ENCODE measurements around the gene ADPRM. TPM values are rescaled to one million over a fixed set of nuclear protein-coding genes. Genes with fewer than 3 reads are reported as not detected.

Gene ADPRM
- total RNA-seq, 1 donor from 2014 or later, result 13.5 TPM

DNA sequence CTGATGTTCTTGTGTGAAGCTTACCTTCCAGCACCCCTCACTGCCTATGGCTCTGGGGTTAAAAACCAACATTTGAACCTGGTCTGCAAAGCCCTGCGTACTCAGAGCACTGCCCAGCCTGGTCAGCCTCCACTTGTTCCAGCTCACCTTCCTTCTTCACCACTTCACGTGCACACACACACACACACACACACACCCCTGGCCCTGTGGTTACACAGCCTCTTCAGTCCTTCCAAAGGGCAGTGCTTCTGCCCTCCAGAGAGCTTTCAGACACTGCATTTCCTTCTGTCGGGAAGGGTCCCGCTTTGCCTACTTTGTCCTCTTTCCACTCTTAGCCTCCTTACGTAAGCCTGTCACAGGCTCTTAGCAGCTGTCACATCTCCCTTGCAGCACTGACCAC, 42.0 kb downstream of the ADPRM start:
- no peak for DNase-seq (ENCODE audit: low read depth, low spot score)

DNA sequence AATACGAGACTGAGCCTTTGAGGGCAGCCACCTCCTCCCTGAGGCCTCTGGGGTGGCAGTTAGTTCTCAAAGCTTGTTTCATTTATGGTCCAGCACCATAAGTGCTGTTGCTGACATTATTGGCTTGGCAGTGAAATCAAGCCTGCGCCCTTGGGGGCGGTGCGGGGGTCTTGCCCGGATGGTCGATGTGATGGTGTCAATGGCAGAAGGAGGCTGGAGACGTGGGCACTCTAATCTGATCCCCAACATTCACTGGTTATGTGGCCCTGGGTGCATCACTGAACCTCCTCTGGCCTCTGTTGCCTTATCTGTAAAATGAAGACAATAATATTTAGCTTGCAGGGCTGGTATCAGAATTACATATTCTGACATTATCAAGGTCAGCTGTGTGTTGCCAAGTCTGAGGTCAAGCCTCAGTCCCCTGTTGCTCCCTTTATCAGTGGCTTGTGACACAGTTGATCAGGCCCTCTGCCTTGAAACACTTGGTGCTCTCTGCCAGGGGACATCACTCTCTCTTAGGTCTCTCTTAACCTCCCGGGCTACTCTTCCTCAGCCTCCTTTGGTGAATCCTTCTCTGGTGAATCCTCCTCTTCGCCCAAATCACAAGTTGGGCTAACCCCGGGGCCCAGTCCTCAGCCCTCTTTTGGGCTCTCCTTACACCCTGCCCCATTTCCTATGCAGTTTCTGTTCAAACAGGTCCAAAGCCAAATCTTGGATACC, 44.2 kb downstream of the ADPRM start:
- DNase-seq (ENCODE audit: low read depth, low spot score), result no peak

DNA sequence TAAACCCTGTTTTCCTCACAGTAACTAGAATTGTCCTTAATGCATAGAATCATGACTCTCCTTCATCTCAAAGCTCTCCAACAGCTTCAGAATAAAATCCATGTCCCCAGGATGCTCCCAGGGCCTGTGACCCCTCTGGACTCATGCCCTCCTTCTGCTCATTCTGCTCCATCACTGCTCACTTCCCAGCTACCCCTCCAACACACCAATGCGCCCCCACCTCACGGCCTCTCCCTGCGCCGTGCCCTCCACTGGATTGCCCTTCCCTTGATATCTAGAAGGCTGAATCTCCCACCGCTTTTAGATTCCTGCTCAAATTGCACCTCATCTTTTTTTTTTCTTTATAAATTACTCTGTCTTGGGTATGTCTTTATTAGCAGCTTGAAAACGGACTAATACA, 45.0 kb downstream of the ADPRM start:
- no peak for DNase-seq (ENCODE audit: low read depth, low spot score)

DNA sequence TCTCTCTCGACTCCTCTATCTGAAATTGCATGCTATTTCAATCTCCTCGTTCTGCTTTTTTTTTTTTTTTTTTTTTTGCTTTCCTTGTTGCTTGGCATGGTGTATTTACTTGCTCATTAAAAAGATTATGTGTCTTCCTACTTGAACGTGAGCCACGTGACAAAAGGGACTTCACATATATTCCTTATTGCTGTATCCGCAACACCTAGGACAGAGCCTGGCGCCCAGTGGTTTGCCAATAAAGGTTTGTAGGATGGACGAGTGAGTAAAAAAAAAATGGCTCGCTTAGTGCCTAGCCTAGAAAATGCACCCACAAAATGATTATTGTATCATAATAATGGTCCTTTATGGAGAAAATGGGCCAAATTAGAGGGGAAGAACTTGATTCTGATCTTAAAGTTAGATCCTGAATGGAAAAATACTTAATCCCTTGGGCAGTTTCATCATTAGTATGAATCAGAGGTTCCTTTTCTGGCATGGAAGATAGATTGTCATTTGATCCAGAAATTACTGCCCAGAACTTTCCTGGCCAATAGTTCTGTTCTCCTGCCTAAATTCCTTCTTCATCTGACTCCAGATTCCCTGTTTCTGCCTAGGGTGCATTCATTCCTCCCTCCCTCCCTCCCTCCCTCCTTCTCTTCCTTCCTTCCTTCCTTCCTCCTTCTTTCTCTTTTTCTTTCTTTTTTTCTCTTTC, 46.1 kb downstream of the ADPRM start:
- DNase-seq (ENCODE audit: low read depth, low spot score), result no peak

DNA sequence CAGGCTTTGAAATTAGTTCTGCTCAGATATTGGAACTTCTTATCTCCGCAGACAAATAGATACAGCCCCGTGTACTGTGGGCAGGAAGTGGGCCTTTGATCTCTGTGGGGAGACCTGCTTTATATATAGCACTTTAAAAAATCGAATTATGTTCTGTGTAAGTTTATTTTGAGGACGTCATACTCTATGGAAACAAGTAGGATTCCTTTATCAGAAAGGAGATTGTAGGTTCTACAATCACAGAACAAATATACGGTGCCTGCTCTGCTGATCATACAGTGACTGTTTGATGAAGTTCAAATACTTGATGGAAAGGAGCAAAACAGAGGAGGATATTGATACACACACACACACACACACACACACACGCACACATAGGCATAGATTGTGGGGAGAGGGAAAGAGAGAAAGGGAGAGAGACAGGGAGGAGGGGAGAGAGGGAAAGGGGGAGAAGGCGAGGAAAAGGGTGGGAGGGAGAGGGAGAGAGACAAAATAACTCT, 47.2 kb downstream of the ADPRM start:
- DNase-seq (ENCODE audit: low read depth, low spot score), result no peak

DNA sequence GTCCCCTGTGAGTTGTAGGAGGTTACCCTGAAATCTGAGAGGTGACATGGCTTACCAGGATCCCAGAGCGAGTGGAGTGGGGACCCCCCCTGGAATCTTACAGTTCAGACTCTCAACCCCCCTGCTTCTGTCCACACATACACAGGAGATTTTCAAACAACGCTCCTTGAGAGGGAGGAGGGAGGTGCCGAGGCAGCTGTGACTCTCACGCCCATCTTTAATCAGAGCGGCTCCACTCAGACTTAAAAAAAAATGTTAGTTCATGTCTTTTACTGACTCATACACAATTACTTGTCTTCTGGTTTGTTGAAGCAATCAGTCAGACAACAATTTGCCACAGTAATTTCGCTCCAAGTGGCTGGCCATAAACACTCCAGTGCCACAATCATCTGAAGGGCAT, 47.8 kb downstream of the ADPRM start:
- DNase-seq (ENCODE audit: low read depth, low spot score), result no peak

DNA sequence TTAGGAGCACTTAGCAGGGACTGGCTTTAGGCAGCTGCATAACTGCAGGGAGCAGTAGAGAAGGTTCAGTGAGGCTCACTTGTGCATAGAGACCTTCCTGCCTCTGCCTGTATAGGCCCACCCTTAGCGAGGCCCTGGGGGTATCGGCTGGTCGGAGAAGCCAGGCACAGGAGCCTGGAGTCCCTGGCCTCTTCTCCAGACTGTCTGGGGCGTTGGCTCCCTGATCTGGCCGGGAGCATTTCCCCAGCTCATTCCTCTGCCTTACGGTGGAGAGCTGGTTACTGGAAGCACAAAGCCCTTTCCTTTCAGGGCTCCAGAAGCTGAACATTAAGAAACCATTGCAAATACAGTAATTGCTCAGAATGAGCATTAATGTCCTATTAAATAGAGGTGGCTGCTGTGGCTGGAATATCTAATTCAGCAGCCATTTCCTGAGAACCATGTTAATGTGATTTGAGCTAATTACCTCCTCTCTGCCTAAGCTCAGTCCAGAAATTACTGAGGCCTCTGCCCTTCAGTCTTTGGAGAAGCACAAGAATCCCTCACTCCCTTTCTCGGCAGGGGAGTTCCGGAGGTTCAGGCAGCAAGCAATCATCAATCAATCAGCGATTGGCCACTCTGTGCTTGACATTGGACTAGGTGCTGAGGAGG, 51.3 kb downstream of the ADPRM start:
- DNase-seq (ENCODE audit: low read depth, low spot score), result no peak

DNA sequence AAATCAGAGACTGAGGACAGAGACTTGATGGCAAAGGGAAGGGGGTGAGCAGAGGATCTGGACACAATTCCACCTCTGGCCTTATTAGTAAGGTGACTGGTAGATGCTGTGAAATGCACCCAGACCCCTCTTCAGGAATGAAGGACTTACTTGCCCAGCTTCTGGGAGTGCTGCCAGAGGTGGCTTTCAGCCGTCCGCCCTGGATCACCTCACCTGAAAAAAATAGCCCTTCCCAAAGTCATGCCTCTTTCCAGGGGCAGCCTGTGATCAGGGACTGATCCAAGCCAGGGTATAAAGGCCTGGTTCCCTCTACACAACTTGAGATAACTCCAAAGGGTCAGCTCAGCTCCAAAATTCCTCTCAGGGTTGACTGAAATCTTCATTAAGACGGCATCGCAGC, 52.8 kb downstream of the ADPRM start:
- DNase-seq (ENCODE audit: low read depth, low spot score), result no peak

DNA sequence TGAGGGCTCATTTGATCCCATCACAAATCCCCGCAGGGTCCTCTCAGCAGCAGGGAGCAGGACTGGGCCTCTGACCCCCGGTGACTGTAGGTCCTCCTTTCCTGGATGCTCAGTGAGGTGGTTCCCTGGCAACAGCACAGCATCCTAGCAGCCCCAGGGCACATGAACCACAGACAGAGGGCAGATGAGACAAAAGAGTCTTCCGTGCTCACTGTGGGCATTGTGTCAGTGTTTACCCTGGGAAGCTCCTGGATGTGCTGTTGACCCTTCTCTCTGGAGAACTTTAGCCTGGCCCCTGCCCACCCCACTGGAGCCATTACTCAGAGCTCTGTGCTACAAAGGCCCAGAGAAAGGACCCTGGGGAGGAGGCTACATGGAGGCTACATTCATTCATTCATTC, 54.2 kb downstream of the ADPRM start:
- DNase-seq (ENCODE audit: low read depth, low spot score), result no peak

DNA sequence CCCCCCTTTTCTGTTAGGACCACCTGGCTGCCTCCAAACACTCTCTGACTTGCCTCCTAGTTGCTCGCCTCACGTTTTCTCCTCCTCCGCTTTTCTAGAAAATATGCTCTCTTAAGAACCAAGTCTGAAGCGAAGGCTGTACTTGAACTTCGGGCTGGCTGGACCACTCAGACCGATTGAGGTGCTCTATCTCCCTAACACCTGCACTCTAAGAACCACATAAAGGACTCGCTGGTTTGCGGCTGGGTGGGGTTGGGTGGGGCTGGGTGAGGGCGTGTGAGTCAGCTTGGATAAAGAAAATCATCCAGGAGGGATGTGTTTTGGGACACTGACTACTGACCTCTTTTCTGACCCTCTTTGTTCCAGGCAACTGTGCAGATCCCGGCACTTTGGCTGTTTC, 55.3 kb downstream of the ADPRM start:
- DNase-seq (ENCODE audit: low read depth, low spot score), result no peak

DNA sequence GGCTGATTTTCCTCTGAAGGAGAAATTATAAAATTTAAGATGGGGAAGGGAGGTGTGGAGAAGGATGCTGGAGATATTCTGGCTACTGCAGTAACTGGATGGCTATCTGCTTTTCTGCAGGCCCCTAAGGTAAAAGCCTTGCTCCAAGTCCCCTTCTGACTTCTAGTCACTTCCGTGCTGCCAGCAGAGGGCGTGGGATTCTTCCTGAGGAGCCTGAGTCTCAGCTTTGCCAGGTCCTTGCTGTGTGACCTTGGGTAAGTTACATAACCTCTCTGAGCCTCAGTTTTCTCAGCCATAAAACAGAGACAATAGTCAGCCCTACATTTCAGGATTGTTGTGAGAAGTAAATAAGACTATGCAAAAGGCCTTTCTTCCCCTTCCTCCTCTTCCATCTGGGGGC, 56.7 kb downstream of the ADPRM start:
- no peak for DNase-seq (ENCODE audit: low read depth, low spot score)

DNA sequence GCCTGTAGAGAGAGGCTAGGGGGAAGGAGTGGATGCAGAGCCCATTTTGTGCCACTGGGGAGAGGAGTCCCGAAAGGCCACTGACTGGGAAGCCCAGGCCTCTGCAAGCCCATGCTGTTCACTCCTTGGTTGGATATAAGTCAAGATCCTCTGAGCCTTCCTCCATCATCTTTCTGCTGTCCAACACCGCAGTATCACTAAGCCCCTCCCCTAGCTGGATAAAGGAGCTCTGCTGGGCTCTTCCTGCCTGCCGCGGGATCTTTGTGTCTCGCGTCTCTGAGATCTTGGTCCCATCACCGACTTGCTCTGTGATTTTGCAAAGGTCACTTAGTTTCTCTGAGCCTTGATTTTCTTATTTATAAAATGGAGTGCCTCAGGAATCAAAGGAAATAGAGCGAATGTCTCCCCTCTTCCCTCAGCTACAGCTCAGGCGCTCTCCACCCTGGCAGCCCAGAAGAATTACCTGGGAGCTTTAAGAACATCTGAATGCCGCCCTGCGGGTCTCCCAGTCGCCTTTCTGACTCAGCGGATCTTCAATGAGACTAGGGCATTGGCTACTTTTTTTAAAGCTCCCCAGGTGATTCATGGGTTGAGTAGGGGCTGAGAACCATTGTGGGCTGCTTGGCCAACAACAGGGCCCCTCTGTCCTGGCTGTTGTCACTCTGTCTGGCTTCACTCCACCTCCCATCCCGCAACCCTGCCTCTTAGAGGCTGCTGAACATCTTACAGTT, 57.6 kb downstream of the ADPRM start:
- DNase-seq (ENCODE audit: low read depth, low spot score), result no peak

DNA sequence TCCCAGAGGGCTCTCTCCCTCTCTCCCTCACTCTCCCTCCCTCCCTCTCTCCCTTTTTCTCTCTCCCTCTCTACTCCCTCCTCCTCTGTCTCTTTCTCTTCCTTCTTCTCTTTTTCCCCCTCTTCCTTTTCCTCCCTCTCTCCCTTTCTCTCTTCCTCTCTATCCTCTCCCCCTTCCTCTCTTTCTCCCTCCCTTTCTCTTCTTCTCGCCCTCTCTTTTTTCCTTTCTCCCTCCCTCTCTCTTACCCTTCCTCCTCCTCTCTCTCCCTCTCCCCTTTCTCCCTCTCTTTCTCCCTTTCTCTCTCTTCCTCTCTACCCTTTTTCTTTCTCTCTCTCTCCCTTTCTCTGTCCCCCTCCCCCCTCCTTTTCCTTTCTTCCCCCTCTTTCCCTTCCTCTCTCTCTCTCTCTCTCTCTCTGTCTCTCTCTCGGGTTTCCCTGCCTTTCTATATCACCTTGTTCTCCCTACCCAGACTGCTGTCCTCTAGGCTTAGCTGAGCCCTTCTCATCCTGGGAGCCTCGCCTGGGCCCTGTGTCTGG, 58.3 kb downstream of the ADPRM start:
- DNase-seq (ENCODE audit: low read depth, low spot score), result no peak

DNA sequence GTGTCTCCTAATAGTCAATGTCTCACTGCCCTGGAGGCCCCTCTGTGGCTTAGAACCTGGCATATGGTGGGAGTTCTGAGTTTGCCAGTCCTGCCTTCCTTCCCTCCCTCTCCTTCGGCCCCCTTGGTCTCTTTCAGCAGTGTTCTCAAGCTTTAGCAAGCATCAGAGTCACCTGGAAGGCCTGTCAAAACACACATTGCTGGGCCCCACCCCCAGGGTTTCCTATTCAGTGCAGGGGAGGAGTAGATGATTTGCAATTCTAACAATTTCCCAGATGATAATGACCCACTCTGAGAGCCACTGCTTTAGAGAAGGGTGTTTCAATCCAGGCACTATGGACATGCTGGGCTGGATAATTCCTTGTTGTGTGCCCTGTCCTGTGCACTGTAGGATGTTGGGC, 58.8 kb downstream of the ADPRM start:
- no peak for DNase-seq (ENCODE audit: low read depth, low spot score)

DNA sequence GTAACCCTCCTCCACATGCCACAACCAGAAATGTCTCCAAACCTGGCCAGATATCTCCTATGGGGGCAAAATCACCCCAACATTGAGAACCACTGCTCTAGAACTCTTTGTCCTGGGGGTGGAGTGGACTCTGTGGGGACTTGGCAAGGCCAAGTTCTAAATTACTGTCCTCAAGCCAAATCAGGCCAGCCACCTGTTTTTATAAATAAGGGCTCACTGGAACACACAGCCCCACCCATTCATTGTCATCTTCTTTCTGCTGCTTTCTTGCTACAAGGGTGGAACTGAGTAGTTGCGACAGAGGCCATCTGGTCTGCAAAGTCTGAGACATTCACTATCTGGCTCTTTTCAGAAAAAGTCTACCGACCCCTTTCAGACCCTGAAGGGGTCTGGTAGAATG, 59.2 kb downstream of the ADPRM start:
- no peak for DNase-seq (ENCODE audit: low read depth, low spot score)

DNA sequence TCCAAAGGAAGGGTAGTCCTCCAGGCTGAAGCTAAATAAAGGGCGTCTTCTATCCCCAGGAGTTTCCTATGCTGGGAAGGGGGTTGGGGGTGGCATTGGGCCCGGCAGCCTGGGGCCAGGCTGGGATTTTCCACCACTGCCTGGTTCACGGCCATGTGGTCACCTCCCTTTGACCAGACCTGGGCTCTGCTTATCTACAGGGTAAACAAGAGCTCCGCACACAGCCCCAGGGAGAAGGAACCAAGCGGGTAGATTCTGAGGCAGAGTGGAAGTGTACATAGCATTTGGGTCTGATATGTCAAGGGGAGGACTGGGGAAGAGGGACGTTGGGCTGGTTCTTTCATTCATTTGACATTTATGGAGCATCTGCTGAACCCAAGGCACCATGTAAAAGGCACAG, 59.7 kb downstream of the ADPRM start:
- DNase-seq (ENCODE audit: low read depth, low spot score), result no peak

DNA sequence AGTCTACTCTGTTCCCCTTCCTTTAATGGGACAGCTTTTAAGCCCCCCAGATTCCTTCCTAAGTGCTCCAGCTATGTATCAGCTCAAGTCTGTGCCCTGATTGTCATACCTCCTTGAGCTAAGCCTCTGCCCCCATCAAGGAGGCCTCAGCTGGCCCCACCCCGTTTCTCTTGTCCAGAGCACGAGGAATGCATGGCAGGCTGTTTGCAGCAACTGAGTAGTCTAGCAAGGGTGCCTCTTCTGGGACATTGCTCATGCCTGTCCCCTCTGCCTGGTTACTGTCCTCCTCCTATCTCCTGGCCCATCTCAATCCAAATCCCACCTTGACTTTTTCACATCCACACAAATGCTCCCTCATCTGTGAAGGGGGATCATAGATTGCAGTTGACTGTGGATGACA, 60.3 kb downstream of the ADPRM start:
- DNase-seq (ENCODE audit: low read depth, low spot score), result no peak

DNA sequence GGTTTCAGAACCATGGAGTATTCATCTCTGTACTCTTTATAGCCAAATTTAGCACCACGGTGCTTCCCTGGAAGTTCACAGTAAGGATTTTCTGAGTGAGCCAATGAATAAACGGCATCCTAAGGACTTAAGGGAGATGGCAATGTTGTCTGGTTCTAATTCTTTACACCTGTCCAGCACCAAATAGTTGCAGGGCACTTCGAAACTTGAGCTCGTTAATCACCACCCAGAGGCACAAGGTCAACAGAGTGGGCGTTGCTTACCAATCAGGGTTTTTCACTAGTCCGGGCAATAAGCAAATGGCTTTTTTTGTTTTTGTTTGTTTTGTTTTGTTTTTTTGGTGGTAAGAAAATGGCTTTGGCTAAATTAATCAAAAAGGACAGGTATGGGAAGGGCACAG, 60.7 kb downstream of the ADPRM start:
- DNase-seq (ENCODE audit: low read depth, low spot score), result no peak
